GM18505 (cell line): ENCODE measurements around the gene PRRX2.
A peak's percentile ranks its signal among the peaks of the same experiment; 100 is the strongest.
"Not testable (repeated sequence)": the region's sequence is repeated elsewhere in the genome, so short reads cannot be mapped to it uniquely, and the experiment has no call there.

Experiments
- ATAC-seq: cut with Tn5 transposase; IDR thresholded peaks from one replicate; pipeline ENCODE4 v1.9.1; 2021; ENCODE audit not compliant: unreplicated experiment
- POLR2A ChIP-seq: IDR thresholded peaks from 4 replicates; pipeline ENCODE4 v1.6.1; 2011; ENCODE audit warnings: borderline replicate concordance; ENCODE audit not compliant: insufficient read depth, insufficient read length; ENCODE audit errors: extremely low read depth

The PRRX2 gene

DNA sequence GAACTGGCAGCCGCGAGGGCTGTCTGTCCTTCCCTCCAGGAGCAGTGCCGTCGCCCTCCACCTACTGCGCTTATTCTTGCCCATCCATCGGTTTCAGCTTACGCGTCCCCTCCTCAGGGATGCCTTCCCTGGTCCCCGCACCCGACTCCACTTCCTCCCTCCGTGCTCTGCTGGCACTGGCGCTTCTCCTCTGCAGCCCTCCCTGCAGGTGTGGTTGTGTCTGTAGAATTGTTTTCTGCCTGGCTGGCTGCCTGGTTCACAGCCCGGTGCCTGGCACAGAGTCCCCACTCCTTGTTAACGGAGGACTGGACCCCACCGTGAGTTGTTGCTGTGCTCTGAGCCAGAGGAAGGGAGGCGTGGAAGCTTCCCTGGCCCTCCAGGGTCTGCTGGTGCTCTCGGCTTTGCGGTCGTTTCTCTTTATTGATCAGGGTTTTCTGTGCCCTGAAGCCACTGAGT lies 33.7 kb upstream of the PRRX2 start:
- TF ChIP-seq POLR2A, result no peak

GRCh38 chr9:129632460-129632859 lies 33.0 kb upstream of the PRRX2 start:
- ATAC-seq, result no peak
- TF ChIP-seq POLR2A, result no peak

More for the DNA sequence above, 33.7 kb upstream of the PRRX2 start:
- ATAC-seq, result no peak

GRCh38 chr9:129633207-129633606 lies 32.2 kb upstream of the PRRX2 start:
- TF ChIP-seq POLR2A, result no peak
- no peak for ATAC-seq

DNA sequence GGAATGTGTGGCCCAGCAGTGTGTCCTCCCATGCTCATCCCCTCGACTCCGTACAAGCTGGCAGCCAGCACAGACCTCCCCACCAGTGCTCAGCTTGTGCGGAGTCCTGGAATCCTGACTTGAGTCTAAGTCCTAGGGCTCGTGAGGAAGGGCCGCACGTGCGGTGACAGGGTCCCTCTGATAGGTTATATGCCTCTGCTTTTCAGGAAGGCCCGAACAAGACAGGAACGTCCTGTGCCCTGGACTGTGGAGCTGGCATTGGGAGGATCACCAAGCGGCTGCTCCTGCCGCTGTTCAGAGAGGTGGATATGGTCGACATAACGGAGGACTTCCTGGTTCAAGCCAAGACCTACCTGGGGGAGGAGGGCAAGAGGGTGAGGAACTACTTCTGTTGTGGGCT lies 31.6 kb upstream of the PRRX2 start:
- no peak for ATAC-seq
- TF ChIP-seq POLR2A, result no peak

GRCh38 chr9:129635099-129636065 lies 30.1 kb upstream of the PRRX2 start:
- TF ChIP-seq POLR2A, result peak; percentile 11
- no peak for ATAC-seq

- not testable (repeated sequence) for ATAC-seq
Measured at GRCh38 chr9:129636343-129636742, 29.1 kb upstream of the PRRX2 start.

- no peak for TF ChIP-seq POLR2A
- no peak for ATAC-seq
Measured at GRCh38 chr9:129637102-129637501, 28.3 kb upstream of the PRRX2 start.

- peak; percentile 7 for TF ChIP-seq POLR2A
- no peak for ATAC-seq
Measured at GRCh38 chr9:129637673-129638439, 27.6 kb upstream of the PRRX2 start.

DNA sequence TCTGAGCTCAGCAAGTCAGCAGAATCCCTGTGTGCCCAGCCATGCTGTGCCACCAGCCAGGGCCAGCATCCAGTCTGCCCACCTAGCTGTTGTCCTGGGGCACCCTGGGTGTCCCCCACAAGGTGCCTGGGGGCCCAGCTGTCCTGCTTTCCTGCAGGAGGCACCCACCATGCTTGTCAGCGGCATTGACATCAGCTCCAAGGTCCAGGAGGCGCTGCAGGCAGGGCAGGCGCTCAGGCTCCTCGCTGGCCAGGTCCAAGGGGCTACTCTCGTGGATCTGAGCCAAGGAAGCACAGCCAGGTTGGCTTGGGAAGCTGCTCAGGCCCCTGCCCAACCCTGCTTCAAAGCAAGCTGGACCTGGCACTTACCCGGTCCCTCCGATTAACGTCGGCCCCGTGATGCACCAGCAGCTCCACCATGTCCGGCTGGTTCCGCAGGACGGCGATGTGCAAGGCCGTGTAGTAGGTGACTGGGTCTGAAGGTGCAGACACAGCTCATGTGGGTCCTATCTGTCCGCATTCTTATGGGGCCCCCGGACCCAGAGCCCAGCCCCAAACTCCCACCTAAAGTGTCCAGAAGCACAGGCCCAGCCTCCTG lies 26.3 kb upstream of the PRRX2 start:
- no peak for TF ChIP-seq POLR2A
- ATAC-seq, result no peak

- no peak for TF ChIP-seq POLR2A
- ATAC-seq, result no peak
Measured at GRCh38 chr9:129639756-129640085, 25.7 kb upstream of the PRRX2 start.

- no peak for ATAC-seq
- no peak for TF ChIP-seq POLR2A
Measured at GRCh38 chr9:129640086-129640870, 25.2 kb upstream of the PRRX2 start.

GRCh38 chr9:129640871-129641749 lies 24.3 kb upstream of the PRRX2 start:
- no peak for ATAC-seq

More at GRCh38 chr9:129640871-129641749, 24.3 kb upstream of the PRRX2 start:
- TF ChIP-seq POLR2A, result no peak
